H9 (cell line): ENCODE measurements around the gene GARS1. TPM values are rescaled to one million over a fixed set of nuclear protein-coding genes. Genes with fewer than 3 reads are reported as not detected.

ENCODE experiments used
- DNase-seq: peaks from one replicate; pipeline ENCODE4 v3.0.0-alpha.2; 2017
- H2AFZ ChIP-seq: one replicate; pipeline ENCODE4 v1.6.1; 2013; ENCODE audit warnings: mild to moderate bottlenecking, low read length, control low read depth, moderate library complexity
- H2AK5ac ChIP-seq: 2 replicates; pipeline ENCODE4 v1.6.1; 2013; ENCODE audit warnings: low read length, control low read depth, mixed read lengths; ENCODE audit not compliant: insufficient read length
- H2BK120ac ChIP-seq: one replicate; pipeline ENCODE4 v1.6.1; 2013; ENCODE audit warnings: low read depth, mild to moderate bottlenecking, low read length, control low read depth, inconsistent platforms; ENCODE audit not compliant: poor library complexity, severe bottlenecking
- H2BK12ac ChIP-seq: 2 replicates; pipeline ENCODE4 v1.6.1; 2013; ENCODE audit warnings: low read length, control low read depth, mixed read lengths, low read depth; ENCODE audit not compliant: insufficient read length
- H2BK15ac ChIP-seq: 2 replicates; pipeline ENCODE4 v1.6.1; 2013; ENCODE audit warnings: low read depth, low read length, control low read depth
- H2BK20ac ChIP-seq: one replicate; pipeline ENCODE4 v1.6.1; 2013; ENCODE audit warnings: low read depth, mild to moderate bottlenecking, low read length, control low read depth, inconsistent platforms; ENCODE audit not compliant: poor library complexity, severe bottlenecking
- H2BK5ac ChIP-seq: 2 replicates; pipeline ENCODE4 v1.6.1; 2013; ENCODE audit warnings: low read length, control low read depth, mixed read lengths; ENCODE audit not compliant: insufficient read length
- H3K14ac ChIP-seq: 2 replicates; pipeline ENCODE4 v1.6.1; 2013; ENCODE audit warnings: low read length, control low read depth; ENCODE audit not compliant: insufficient read depth
- H3K18ac ChIP-seq: 2 replicates; pipeline ENCODE4 v1.6.1; 2013; ENCODE audit warnings: low read depth, mild to moderate bottlenecking, mixed read lengths, low read length, control low read depth; ENCODE audit not compliant: insufficient read length
- H3K23ac ChIP-seq: 2 replicates; pipeline ENCODE4 v1.6.1; 2013; ENCODE audit warnings: low read length, control low read depth, mixed read lengths, low read depth; ENCODE audit not compliant: insufficient read length
- H3K23me2 ChIP-seq: 2 replicates; pipeline ENCODE4 v1.6.1; 2013; ENCODE audit warnings: low read depth, mild to moderate bottlenecking, mixed read lengths, low read length, control low read depth; ENCODE audit not compliant: insufficient read length, poor library complexity, severe bottlenecking
- H3K27ac ChIP-seq: 2 replicates; pipeline ENCODE4 v1.5.1; 2013; ENCODE audit warnings: low read length, control low read depth, mixed read lengths, low read depth; ENCODE audit not compliant: insufficient read length
- H3K27me3 ChIP-seq: 2 replicates; pipeline ENCODE4 v1.6.1; 2013; ENCODE audit warnings: low read length, control low read depth, inconsistent platforms; ENCODE audit not compliant: insufficient read depth
- H3K4ac ChIP-seq: 2 replicates; pipeline ENCODE4 v1.6.1; 2013; ENCODE audit warnings: low read depth, mild to moderate bottlenecking, control low read depth, inconsistent platforms, low read length, moderate library complexity
- H3K4me1 ChIP-seq: 2 replicates; pipeline ENCODE4 v1.6.1; 2013; ENCODE audit warnings: low read length, control low read depth, inconsistent platforms; ENCODE audit not compliant: insufficient read depth
- H3K4me2 ChIP-seq: 2 replicates; pipeline ENCODE4 v1.6.1; 2013; ENCODE audit warnings: low read length, control low read depth, mixed read lengths; ENCODE audit not compliant: insufficient read length, insufficient read depth
- H3K56ac ChIP-seq: 2 replicates; pipeline ENCODE4 v1.6.1; 2013; ENCODE audit warnings: low read depth, mild to moderate bottlenecking, mixed read lengths, low read length, control low read depth; ENCODE audit not compliant: insufficient read length
- H3K79me1 ChIP-seq: 2 replicates; pipeline ENCODE4 v1.6.1; 2013; ENCODE audit warnings: low read depth, mild to moderate bottlenecking, moderate library complexity, low read length, control low read depth, inconsistent platforms; ENCODE audit not compliant: insufficient read depth, poor library complexity, severe bottlenecking
- H3K79me2 ChIP-seq: 2 replicates; pipeline ENCODE4 v1.6.1; 2013; ENCODE audit warnings: low read length, control low read depth, inconsistent platforms; ENCODE audit not compliant: insufficient read depth
- H3K9ac ChIP-seq: 2 replicates; pipeline ENCODE4 v1.6.1; 2013; ENCODE audit warnings: low read length, control low read depth, mixed read lengths; ENCODE audit not compliant: insufficient read length; ENCODE audit errors: extremely low read depth
- H3K9me3 ChIP-seq: one replicate; pipeline ENCODE4 v1.6.1; 2013; ENCODE audit warnings: low read depth, low read length, inconsistent platforms; ENCODE audit not compliant: control insufficient read depth
- H3T11ph ChIP-seq: one replicate; pipeline ENCODE4 v1.6.1; 2013; ENCODE audit warnings: mild to moderate bottlenecking, low read length, control low read depth, inconsistent platforms
- H4K20me1 ChIP-seq: one replicate; pipeline ENCODE4 v1.6.1; 2013; ENCODE audit not compliant: control insufficient read depth, insufficient read length, insufficient read depth
- H4K5ac ChIP-seq: 2 replicates; pipeline ENCODE4 v1.6.1; 2013; ENCODE audit warnings: low read depth, mild to moderate bottlenecking, mixed read lengths, low read length, control low read depth; ENCODE audit not compliant: insufficient read length
- H4K8ac ChIP-seq: replicated peaks from 2 replicates; pipeline ENCODE4 v1.6.1; 2013; ENCODE audit warnings: low read length, control low read depth, mixed read lengths, low read depth; ENCODE audit not compliant: insufficient read length
- H4K91ac ChIP-seq: 2 replicates; pipeline ENCODE4 v1.6.1; 2013; ENCODE audit warnings: low read depth, mild to moderate bottlenecking, moderate library complexity, mixed read lengths, low read length, control low read depth; ENCODE audit not compliant: insufficient read length
- H3K27ac Mint-ChIP-seq, 3 experiments: 2 replicates in 2 of 3; 3 replicates in 1 of 3; pipeline ENCODE4 v1.8.0; 2020 to 2021; ENCODE audit warnings: mixed read lengths in 3 of 3, mild to moderate bottlenecking in 1 of 3, moderate library complexity in 1 of 3
- H3K27me3 Mint-ChIP-seq: 2 replicates; pipeline ENCODE4 v1.8.0; 2021; ENCODE audit warnings: low read depth, mild to moderate bottlenecking, moderate library complexity, mixed read lengths
- H3K36me3 Mint-ChIP-seq, 3 experiments: 2 replicates in 2 of 3; 3 replicates in 1 of 3; pipeline ENCODE4 v1.8.0; 2020 to 2021; ENCODE audit warnings: low read depth in 3 of 3, mixed read lengths in 3 of 3; ENCODE audit not compliant: insufficient read depth in 1 of 3
- H3K4me1 Mint-ChIP-seq, 2 experiments: 2 replicates each; pipeline ENCODE4 v1.8.0; 2020; ENCODE audit warnings: mixed read lengths in 2 of 2
- H3K4me3 Mint-ChIP-seq, 2 experiments: 2 replicates in 1 of 2; 3 replicates in 1 of 2; pipeline ENCODE4 v1.8.0; 2020 to 2021; ENCODE audit warnings: mild to moderate bottlenecking in 2 of 2, mixed read lengths in 2 of 2, moderate library complexity in 1 of 2
- H3K9me3 Mint-ChIP-seq, 2 experiments: 2 replicates in 1 of 2; 3 replicates in 1 of 2; pipeline ENCODE4 v1.8.0; 2020; ENCODE audit warnings: mild to moderate bottlenecking in 2 of 2, mixed read lengths in 2 of 2, moderate library complexity in 1 of 2
- CTCF ChIP-seq: fragments of 200-600 bp; sonication (generic); conservative IDR thresholded peaks from 3 replicates; pipeline ENCODE4 v1.8.0; 2021; ENCODE audit warnings: antibody characterized with exemption, mild to moderate bottlenecking
- WGBS: extraction: QIAGEN DNeasy Blood & Tissue Kit; methylation state at CpG from one replicate; pipeline ENCODE4 v1.1.7; 2013; ENCODE audit warnings: missing lambda C conversion rate, low lambda C conversion rate, mixed read lengths; ENCODE audit not compliant: insufficient read length; ENCODE audit errors: extremely low coverage; 5-methylcytosine and 5-hydroxymethylcytosine counted together
- total RNA-seq: library from RNA; stranded (reverse); gene quantifications from 2 replicates; pipeline ENCODE4 v1.2.1, GENCODE V29; 2021

GARS1 gene
- total RNA-seq, 1 experiment from 2014 or later = 234 TPM

GRCh38 chr7:30650421-30650808 lies 55.7 kb downstream of the GARS1 start:
- Mint-ChIP-seq H3K4me1 (peaks cover 17 to 20% of the 10 kb centered on the region in 2 experiments), H3K9me3 (no peaks in the 10 kb centered on the region; a peak in 1 of 5 replicates), H3K27ac (no peak overlapping the region), H3K4me3 (no peak overlapping the region), H3K27me3 (no peaks in the 10 kb centered on the region), H3K36me3 (peaks cover 6 to 19% (median 17%) of the 10 kb centered on the region in 3 experiments; a peak in 6 of 7 replicates)
- Histone ChIP-seq H3K27me3 (no peaks in the 10 kb centered on the region), H4K91ac (no peak overlapping the region), H3K23ac (no peak overlapping the region), H3K14ac (no peak overlapping the region), H3K27ac (no peak overlapping the region), H2BK15ac (no peak overlapping the region), H2BK20ac (no peak overlapping the region), H3K9ac (no peak overlapping the region), H3K23me2 (no peaks in the 10 kb centered on the region), H3K4me1 (no peaks in the 10 kb centered on the region), H3K79me1 (no peaks in the 10 kb centered on the region), H2BK120ac (no peak overlapping the region), H3K4ac (no peak overlapping the region), H2BK5ac (no peak overlapping the region), H4K20me1 (no peaks in the 10 kb centered on the region), H3T11ph (no peak overlapping the region), H4K8ac (no peak overlapping the region), H2AFZ (no peak overlapping the region), H4K5ac (no peak overlapping the region), H3K9me3 (no peaks in the 10 kb centered on the region), H2BK12ac (no peak overlapping the region), H3K4me2 (no peak overlapping the region), H3K56ac (no peak overlapping the region), H3K18ac (no peak overlapping the region), H3K79me2 (no peaks in the 10 kb centered on the region), H2AK5ac (no peak overlapping the region)
- peak; percentile 36 for DNase-seq
- 0 out of 3 replicates have a peak, but pooled peaks have one; percentile 27 for TF ChIP-seq CTCF
- WGBS = no CpG with 5 or more reads among the region's 7 CpGs
